Right lobe of liver (tissue), 6 donors: ENCODE data around the gene SHC4. TPM values are rescaled to one million over a fixed set of nuclear protein-coding genes. Genes with fewer than 3 reads are reported as not detected.
"Not testable (repeated sequence)": the region's sequence is repeated elsewhere in the genome, so short reads cannot be mapped to it uniquely, and the experiment has no call there.

Source experiments
- ATAC-seq, 4 donors: fragments of 200-7000 bp; cut with Tn5 transposase; one replicate each; pipeline ENCODE4 v1.9.1; 2020; ENCODE audit warnings: mild to moderate bottlenecking in 4 of 4, moderate library complexity in 4 of 4
- DNase-seq, 3 donors: peaks; one replicate each; pipeline ENCODE4 v3.0.0-alpha.2; 2020
- H3K27ac ChIP-seq, 3 donors: fragments of 200-600 bp; one replicate each; pipeline ENCODE4 v1.8.0; 2022
- H3K27me3 ChIP-seq, 2 donors: fragments of 200-600 bp; one replicate each; pipeline ENCODE4 v1.8.0; 2022
- H3K36me3 ChIP-seq, 4 donors: fragments of 200-600 bp; sonication (generic) in 1 of 4; one replicate each; pipeline versions ENCODE4 v1.5.1 to v1.8.0; 2017 to 2022; ENCODE audit warnings: control low read depth in 1 of 4
- H3K4me1 ChIP-seq, 4 donors: fragments of 200-600 bp; sonication (generic) in 1 of 4; one replicate each; pipeline versions ENCODE4 v1.5.1 to v1.8.0; 2017 to 2022; ENCODE audit warnings: control low read depth in 1 of 4
- H3K4me3 ChIP-seq, 3 donors: fragments of 200-600 bp; one replicate each; pipeline ENCODE4 v1.8.0; 2022
- H3K9me3 ChIP-seq, 4 donors: fragments of 200-600 bp; sonication (generic) in 1 of 4; one replicate each; pipeline versions ENCODE4 v1.5.1 to v1.8.0; 2017 to 2022; ENCODE audit warnings: control low read depth in 1 of 4
- CTCF ChIP-seq, 4 donors: fragments of 200-600 bp in 3 of 4; fragments of 450-650 bp in 1 of 4; IDR thresholded peaks; one replicate each; pipeline versions ENCODE4 v1.5.1 to v1.8.0; 2016 to 2022; ENCODE audit warnings: antibody characterized with exemption in 4 of 4, mild to moderate bottlenecking in 2 of 4
- POLR2A ChIP-seq: fragments of 450-650 bp; IDR thresholded peaks from one replicate; pipeline ENCODE4 v1.6.1; 2017; ENCODE audit warnings: antibody characterized with exemption, mild to moderate bottlenecking
- WGBS: methylation state at CpG from one replicate; pipeline ENCODE4 v1.1.6; 2018; ENCODE audit warnings: low coverage, low lambda C conversion rate; ENCODE audit not compliant: insufficient coverage; ENCODE audit errors: missing lambda C conversion rate; 5-methylcytosine and 5-hydroxymethylcytosine counted together
- intact Hi-C, 2 donors: fragments of 100-400 bp; cut with DNase I; formaldehyde crosslinking; loops; one replicate each; pipeline versions ENCODE4 v1.11.2 to v1.14.1; 2022
- total RNA-seq, 6 experiments: library from RNA; depleted of rRNA in 2 of 6; stranded (reverse); fragments of >200 nt in 2 of 6; fragmentation: NEBNext Ultra II Directional in 3 of 6; extraction: Animal tissue kit (Norgen Biotek cat#: 25700) in 3 of 6; gene quantifications; one replicate each; pipeline versions ENCODE4 v1.1.0 to v1.2.4, GENCODE V29; 2016 to 2023
- donor health status: DM: no; HTN: yes; CAD: no.
- donor health status: DM: no; HTN: no; CAD: no.
- donor health status: DM: no; HTN: no; CAD: no.
- donor health status: DM: no; HTN: yes; CAD: no.
- donor health status: DM: no; HTN: yes; CAD: no.

SHC4 gene
- total RNA-seq, 6 experiments from 2014 or later: 0.04 to 0.87 (median 0.04) TPM; not detected in 3

GRCh38 chr15:48915861-48916260 lies 47.9 kb downstream of the SHC4 start:
- ATAC-seq (no peak), DNase-seq (no peak)
- no peaks in the 10 kb centered on the region for H3K36me3 ChIP-seq
- intact Hi-C loops: no loop called here
- H3K4me1 ChIP-seq: no peaks in the 10 kb centered on the region
- 60% methylated on average over 3 of the region's 3 CpGs for WGBS
- TF ChIP-seq POLR2A (no peak), CTCF (IDR thresholded peaks at IDR 0.05) (no peak)
- no peak overlapping the region for H3K4me3 ChIP-seq
- H3K27ac ChIP-seq: no peak overlapping the region
- no peaks in the 10 kb centered on the region for H3K9me3 ChIP-seq
- H3K27me3 ChIP-seq: no peaks in the 10 kb centered on the region

GRCh38 chr15:48914717-48915116 lies 49.0 kb downstream of the SHC4 start:
- H3K9me3 ChIP-seq: no peaks in the 10 kb centered on the region

GRCh38 chr15:48913141-48913540 lies 50.6 kb downstream of the SHC4 start:
- Histone ChIP-seq H3K27ac (no peak overlapping the region), H3K36me3 (no peaks in the 10 kb centered on the region), H3K9me3 (no peaks in the 10 kb centered on the region), H3K4me1 (no peaks in the 10 kb centered on the region), H3K27me3 (no peaks in the 10 kb centered on the region), H3K4me3 (no peak overlapping the region)
- intact Hi-C loops: no loop called here
- DNase-seq (no peak), ATAC-seq (no peak)
- TF ChIP-seq POLR2A (no peak), CTCF (IDR thresholded peaks at IDR 0.05) (no peak)
- whole genome bisulfite sequencing: 80% methylated on average over 2 of the region's 4 CpGs

More at GRCh38 chr15:48914717-48915116, 49.0 kb downstream of the SHC4 start:
- TF ChIP-seq POLR2A (no peak), CTCF (IDR thresholded peaks at IDR 0.05) (no peak)
- Histone ChIP-seq H3K27ac (no peak overlapping the region), H3K36me3 (no peaks in the 10 kb centered on the region), H3K4me1 (no peaks in the 10 kb centered on the region), H3K4me3 (no peak overlapping the region), H3K27me3 (no peaks in the 10 kb centered on the region)
- WGBS: 79% methylated on average over 3 of the region's 3 CpGs
- intact Hi-C loops: no loop called here
- no peak for DNase-seq
- no peak for ATAC-seq

GRCh38 chr15:48910554-48910953 lies 53.2 kb downstream of the SHC4 start:
- H3K27me3 ChIP-seq, H3K9me3 ChIP-seq, intact Hi-C loops, H3K4me1 ChIP-seq, H3K4me3 ChIP-seq, H3K27ac ChIP-seq, DNase-seq, H3K36me3 ChIP-seq, ATAC-seq: not testable (repeated sequence)
- WGBS: 67% methylated on average over 2 of the region's 2 CpGs

GRCh38 chr15:48909313-48909712 lies 54.4 kb downstream of the SHC4 start:
- H3K36me3 ChIP-seq, H3K27me3 ChIP-seq, ATAC-seq, H3K9me3 ChIP-seq, H3K4me3 ChIP-seq, H3K27ac ChIP-seq, DNase-seq, intact Hi-C loops, H3K4me1 ChIP-seq: not testable (repeated sequence)
- 15% methylated on average over 2 of the region's 2 CpGs for WGBS

GRCh38 chr15:48905847-48906246 lies 57.9 kb downstream of the SHC4 start:
- H3K27ac ChIP-seq: no peak overlapping the region
- TF ChIP-seq CTCF (IDR thresholded peaks at IDR 0.05) (no peak), POLR2A (no peak)
- ATAC-seq (no peak), DNase-seq (no peak)
- WGBS: 69% methylated on average over 1 of the region's 1 CpG
- H3K27me3 ChIP-seq: no peaks in the 10 kb centered on the region
- intact Hi-C loops: no loop called here
- H3K4me3 ChIP-seq: no peak overlapping the region
- no peaks in the 10 kb centered on the region for H3K36me3 ChIP-seq
- H3K9me3 ChIP-seq: no peaks in the 10 kb centered on the region
- H3K4me1 ChIP-seq: no peaks in the 10 kb centered on the region
